HFFc6 (cell line): ENCODE data around the gene GAS1. TPM values are rescaled to one million over a fixed set of nuclear protein-coding genes. Genes with fewer than 3 reads are reported as not detected.

Experiments used
- DNase-seq: peaks from one replicate; pipeline ENCODE4 v3.0.0-alpha.2; 2018
- H3K27ac Mint-ChIP-seq: 2 replicates; pipeline ENCODE4 v1.8.0; 2020; ENCODE audit warnings: mild to moderate bottlenecking, mixed read lengths
- H3K27me3 Mint-ChIP-seq: 2 replicates; pipeline ENCODE4 v1.8.0; 2021; ENCODE audit warnings: mild to moderate bottlenecking, moderate library complexity, mixed read lengths; ENCODE audit not compliant: insufficient read depth
- H3K36me3 Mint-ChIP-seq: 2 replicates; pipeline ENCODE4 v1.8.0; 2021; ENCODE audit warnings: low read depth, mixed read lengths
- H3K4me1 Mint-ChIP-seq: 2 replicates; pipeline ENCODE4 v1.8.0; 2020; ENCODE audit warnings: low read depth, mixed read lengths
- H3K4me3 Mint-ChIP-seq: 2 replicates; pipeline ENCODE4 v1.8.0; 2020; ENCODE audit warnings: mild to moderate bottlenecking, moderate library complexity, mixed read lengths
- H3K9me3 Mint-ChIP-seq: 2 replicates; pipeline ENCODE4 v1.8.0; 2020; ENCODE audit warnings: mild to moderate bottlenecking, mixed read lengths
- total RNA-seq, 6 experiments: library from RNA; stranded (reverse); fragmentation: NEBNext Ultra II Directional; extraction: Animal tissue kit (Norgen Biotek cat#: 25700); gene quantifications; 2 replicates in 1 of 6; 3 replicates in 5 of 6; pipeline ENCODE4 v1.2.3, GENCODE V29; 2021
- TF ChIP-seq, protein P1 (sequence below): fragments of 200-600 bp; sonication (generic); IDR thresholded peaks from 2 replicates; pipeline ENCODE4 v1.5.0; 2021; ENCODE audit warnings: antibody characterized with exemption, mild to moderate bottlenecking

GAS1 gene
- total RNA-seq, 6 experiments from 2014 or later: 5.4 to 8.1 (median 7.4) TPM

- Mint-ChIP-seq H3K27me3 (no peaks in the 10 kb centered on the region; the same call in 1 of the 2 replicates), H3K9me3 (no peaks in the 10 kb centered on the region), H3K4me1 (peaks cover 18% of the 10 kb centered on the region; the same call in 1 of the 2 replicates), H3K27ac (no peak overlapping the region), H3K36me3 (no peaks in the 10 kb centered on the region), H3K4me3 (no peak overlapping the region)
- DNase-seq: no peak
- TF ChIP-seq, protein P1, sequence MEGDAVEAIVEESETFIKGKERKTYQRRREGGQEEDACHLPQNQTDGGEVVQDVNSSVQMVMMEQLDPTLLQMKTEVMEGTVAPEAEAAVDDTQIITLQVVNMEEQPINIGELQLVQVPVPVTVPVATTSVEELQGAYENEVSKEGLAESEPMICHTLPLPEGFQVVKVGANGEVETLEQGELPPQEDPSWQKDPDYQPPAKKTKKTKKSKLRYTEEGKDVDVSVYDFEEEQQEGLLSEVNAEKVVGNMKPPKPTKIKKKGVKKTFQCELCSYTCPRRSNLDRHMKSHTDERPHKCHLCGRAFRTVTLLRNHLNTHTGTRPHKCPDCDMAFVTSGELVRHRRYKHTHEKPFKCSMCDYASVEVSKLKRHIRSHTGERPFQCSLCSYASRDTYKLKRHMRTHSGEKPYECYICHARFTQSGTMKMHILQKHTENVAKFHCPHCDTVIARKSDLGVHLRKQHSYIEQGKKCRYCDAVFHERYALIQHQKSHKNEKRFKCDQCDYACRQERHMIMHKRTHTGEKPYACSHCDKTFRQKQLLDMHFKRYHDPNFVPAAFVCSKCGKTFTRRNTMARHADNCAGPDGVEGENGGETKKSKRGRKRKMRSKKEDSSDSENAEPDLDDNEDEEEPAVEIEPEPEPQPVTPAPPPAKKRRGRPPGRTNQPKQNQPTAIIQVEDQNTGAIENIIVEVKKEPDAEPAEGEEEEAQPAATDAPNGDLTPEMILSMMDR: no peak
Observed at GRCh38 chr9:86924206-86924605, 23.1 kb downstream of the GAS1 start.

DNA sequence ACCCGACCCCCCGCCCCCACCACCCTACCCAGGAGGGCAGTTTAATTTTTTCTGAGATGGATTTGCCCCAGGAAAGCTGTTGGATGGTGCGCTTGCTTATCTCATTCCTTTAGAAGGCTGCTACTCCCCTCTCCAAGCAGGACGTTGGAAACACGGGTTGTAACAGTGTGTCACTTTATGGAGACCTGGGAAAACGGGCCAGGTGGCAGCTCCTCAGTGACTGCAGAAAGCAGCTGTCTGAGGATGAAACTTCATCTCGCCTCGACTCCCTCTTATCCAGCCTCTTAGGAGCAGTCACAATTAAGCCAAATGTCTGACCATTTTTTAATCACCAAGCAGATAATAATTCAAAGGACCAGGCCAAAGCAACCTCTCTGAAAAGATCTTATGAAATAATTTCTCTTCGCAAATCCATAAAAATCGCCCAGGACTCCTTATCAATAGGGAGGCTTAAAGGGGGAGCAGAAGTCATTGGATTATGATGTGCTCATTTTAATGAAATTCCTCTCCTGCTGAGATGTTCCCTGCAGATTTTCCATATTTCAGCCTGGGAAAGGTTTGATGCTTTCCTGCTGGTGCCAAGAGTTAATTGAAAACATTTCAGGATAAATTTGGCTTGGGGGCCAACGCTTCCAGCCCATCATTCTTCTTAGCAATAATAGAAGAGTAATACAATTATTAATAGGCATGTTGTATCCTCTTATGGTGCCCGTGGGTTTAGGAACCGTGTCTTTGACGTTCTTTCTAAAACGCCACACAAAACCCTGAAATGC, 26.0 kb downstream of the GAS1 start:
- H3K27ac Mint-ChIP-seq: no peak overlapping the region
- H3K4me3 Mint-ChIP-seq: no peak overlapping the region
- no peaks in the 10 kb centered on the region for H3K36me3 Mint-ChIP-seq

DNA sequence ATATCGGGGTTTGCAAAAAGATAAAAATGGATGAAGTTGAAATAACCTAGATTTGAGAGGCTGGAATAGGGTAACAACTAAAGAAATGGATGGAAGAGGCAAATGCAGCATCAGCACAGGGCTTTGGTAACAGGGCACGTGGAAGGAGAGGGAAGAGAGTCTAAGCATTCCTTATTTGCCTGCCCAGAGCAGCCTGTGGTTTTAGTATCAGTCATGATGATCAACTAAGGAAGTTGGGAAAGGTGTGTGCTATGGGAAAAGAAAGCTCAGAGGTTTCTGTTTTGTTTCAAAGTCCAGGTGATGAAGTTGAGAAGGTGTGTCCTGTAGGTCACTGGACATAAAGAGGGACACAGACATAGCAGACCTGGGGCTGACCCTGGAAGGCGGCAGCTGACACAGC, 28.8 kb downstream of the GAS1 start:
- TF ChIP-seq, protein P1: no peak
- no peaks in the 10 kb centered on the region for H3K36me3 Mint-ChIP-seq
- peaks cover 6% of the 10 kb centered on the region for H3K27me3 Mint-ChIP-seq
- H3K4me1 Mint-ChIP-seq: no peaks in the 10 kb centered on the region
- no peak for DNase-seq
- H3K9me3 Mint-ChIP-seq: no peaks in the 10 kb centered on the region
- no peak overlapping the region for H3K4me3 Mint-ChIP-seq
- no peak overlapping the region for H3K27ac Mint-ChIP-seq

More for the DNA sequence above, 26.0 kb downstream of the GAS1 start:
- TF ChIP-seq, protein P1: no peak
- Mint-ChIP-seq H3K27me3 (peaks cover 1% of the 10 kb centered on the region), H3K4me1 (peaks cover 11% of the 10 kb centered on the region; the same call in 1 of the 2 replicates), H3K9me3 (no peaks in the 10 kb centered on the region)
- DNase-seq: no peak

DNA sequence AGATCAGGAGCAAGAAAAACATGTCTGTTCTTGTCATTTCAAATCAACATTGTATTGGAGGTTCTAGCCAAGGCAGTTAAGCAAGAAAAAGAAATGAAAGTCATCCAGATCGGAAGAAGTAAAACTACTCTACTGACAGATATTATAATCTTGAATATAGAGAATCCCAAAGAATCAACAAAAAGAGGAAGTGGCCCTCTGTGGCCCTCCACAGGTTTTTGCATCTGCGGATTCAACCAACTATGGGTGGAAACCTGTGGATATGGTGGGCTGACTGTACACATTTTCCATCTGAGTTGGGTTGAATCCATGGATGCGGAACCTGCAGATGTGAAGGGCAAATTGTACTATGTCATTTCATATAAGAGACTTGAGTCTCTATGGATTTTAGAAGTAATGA, 35.1 kb downstream of the GAS1 start:
- peaks cover 6% of the 10 kb centered on the region for H3K27me3 Mint-ChIP-seq
- DNase-seq: no peak
- TF ChIP-seq, protein P1: no peak
- no peak overlapping the region for H3K27ac Mint-ChIP-seq
- H3K4me3 Mint-ChIP-seq: no peak overlapping the region
- H3K9me3 Mint-ChIP-seq: no peaks in the 10 kb centered on the region
- H3K4me1 Mint-ChIP-seq: no peaks in the 10 kb centered on the region
- no peaks in the 10 kb centered on the region for H3K36me3 Mint-ChIP-seq

DNA sequence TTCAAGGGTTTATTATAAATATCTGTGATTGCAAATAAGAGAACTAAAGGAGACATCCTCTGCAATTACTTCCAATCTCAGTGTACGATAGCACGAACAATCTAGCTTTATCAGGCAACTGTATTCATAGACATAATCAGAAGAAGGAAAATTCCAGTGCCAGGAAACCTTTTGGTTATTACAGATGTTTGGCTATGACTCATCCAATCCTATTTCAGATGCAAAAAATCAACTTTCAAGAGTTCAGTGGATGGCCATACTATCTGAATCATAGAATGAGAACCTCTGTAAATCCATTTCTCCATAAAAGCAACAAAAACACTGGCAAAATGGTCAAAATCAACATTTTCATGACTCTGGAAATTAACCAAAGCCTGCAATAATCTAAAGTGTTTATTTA, 37.9 kb downstream of the GAS1 start:
- H3K27me3 Mint-ChIP-seq: peaks cover 3% of the 10 kb centered on the region; the same call in 1 of the 2 replicates

More for the DNA sequence above, 37.9 kb downstream of the GAS1 start:
- TF ChIP-seq, protein P1: no peak
- H3K4me3 Mint-ChIP-seq: no peak overlapping the region
- H3K36me3 Mint-ChIP-seq: no peaks in the 10 kb centered on the region
- no peak overlapping the region for H3K27ac Mint-ChIP-seq
- no peaks in the 10 kb centered on the region for H3K4me1 Mint-ChIP-seq
- H3K9me3 Mint-ChIP-seq: no peaks in the 10 kb centered on the region
- DNase-seq: no peak
